ENCODE results near the gene AMN. TPM values are rescaled to one million over a fixed set of nuclear protein-coding genes. Genes with fewer than 3 reads are reported as not detected.
A peak's percentile ranks its signal among the peaks of the same experiment; 100 is the strongest.

The AMN gene
- total RNA-seq, 1 donor from 2014 or later = 0.23 TPM

- DNase-seq (ENCODE audit: low read depth, low spot score) = no peak
- no peak for TF ChIP-seq CTCF (conservative IDR thresholded peaks at IDR 0.05)
- Mint-ChIP-seq H3K36me3 (ENCODE audit: low read depth) (peaks cover 8% of the 10 kb centered on the region), H3K9me3 (no peaks in the 10 kb centered on the region), H3K27me3 (ENCODE audit: low read depth) (no peaks in the 10 kb centered on the region), H3K27ac (ENCODE audit: unreplicated experiment) (no peak overlapping the region), H3K4me3 (no peak overlapping the region), H3K4me1 (no peaks in the 10 kb centered on the region)
Measured at GRCh38 chr14:102958461-102958860, 36.0 kb downstream of the AMN start.

DNA sequence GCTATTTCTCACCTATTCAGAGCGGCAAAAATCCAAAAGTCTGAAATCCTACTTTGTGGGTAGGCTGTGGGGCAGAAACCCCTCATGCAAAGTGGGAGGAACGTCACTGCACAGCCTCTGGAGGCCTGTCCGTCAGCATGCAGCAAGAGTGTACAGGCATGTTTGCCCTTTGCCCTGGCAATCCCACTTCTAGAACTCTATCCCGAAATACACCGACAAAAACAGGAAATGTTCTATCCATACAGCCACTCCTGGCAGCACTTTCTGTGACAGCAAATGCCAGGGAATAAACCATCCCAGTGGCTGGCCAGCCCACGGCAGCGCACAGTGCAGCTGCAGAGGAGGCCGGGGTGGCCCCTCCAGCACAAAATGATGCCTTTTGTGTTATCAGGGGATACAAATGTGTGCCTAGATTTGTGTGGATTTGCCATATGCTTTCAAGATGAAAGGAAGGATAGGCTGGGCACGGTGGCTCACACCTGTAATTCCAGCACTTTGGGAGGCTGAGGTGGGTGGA is 39.7 kb downstream of the AMN start:
- H3K27me3 Mint-ChIP-seq (ENCODE audit: low read depth) = no peaks in the 10 kb centered on the region
- DNase-seq (ENCODE audit: low read depth, low spot score) = no peak
- peaks cover 18% of the 10 kb centered on the region for H3K36me3 Mint-ChIP-seq (ENCODE audit: low read depth)
- H3K27ac Mint-ChIP-seq (ENCODE audit: unreplicated experiment) = no peak overlapping the region
- no peak overlapping the region for H3K4me3 Mint-ChIP-seq
- no peaks in the 10 kb centered on the region for H3K9me3 Mint-ChIP-seq
- TF ChIP-seq CTCF (conservative IDR thresholded peaks at IDR 0.05) = no peak
- H3K4me1 Mint-ChIP-seq = no peaks in the 10 kb centered on the region

GRCh38 chr14:102964152-102964730 is 41.8 kb downstream of the AMN start:
- no peaks in the 10 kb centered on the region for H3K27me3 Mint-ChIP-seq (ENCODE audit: low read depth)
- H3K4me3 Mint-ChIP-seq = no peak overlapping the region
- no peaks in the 10 kb centered on the region for H3K9me3 Mint-ChIP-seq
- DNase-seq (ENCODE audit: low read depth, low spot score) = no peak
- no peak overlapping the region for H3K27ac Mint-ChIP-seq (ENCODE audit: unreplicated experiment)
- TF ChIP-seq CTCF (conservative IDR thresholded peaks at IDR 0.05) = no peak
- no peaks in the 10 kb centered on the region for H3K4me1 Mint-ChIP-seq
- peaks cover 26% of the 10 kb centered on the region for H3K36me3 Mint-ChIP-seq (ENCODE audit: low read depth)

DNA sequence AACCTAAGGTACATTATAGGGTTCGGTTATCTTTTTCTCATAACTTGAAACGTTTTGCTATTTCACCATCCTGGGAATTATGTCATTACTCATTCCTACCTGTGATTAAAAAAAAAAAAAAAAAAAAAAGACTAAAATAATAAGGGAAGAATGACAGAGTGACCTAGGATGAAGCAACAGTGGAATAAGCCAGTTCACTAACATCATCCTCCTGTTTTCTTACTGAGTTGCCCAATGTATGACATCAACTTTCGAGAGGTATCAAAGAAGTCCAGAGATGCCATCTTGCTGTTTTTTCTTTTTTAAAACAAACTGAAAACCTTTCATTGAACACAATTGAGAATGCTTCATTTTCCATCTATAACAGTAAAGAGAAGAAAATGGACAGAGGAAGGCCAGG is 42.8 kb downstream of the AMN start:
- Mint-ChIP-seq H3K27me3 (ENCODE audit: low read depth) (no peaks in the 10 kb centered on the region), H3K27ac (ENCODE audit: unreplicated experiment) (no peak overlapping the region), H3K9me3 (no peaks in the 10 kb centered on the region), H3K36me3 (ENCODE audit: low read depth) (peaks cover 23% of the 10 kb centered on the region), H3K4me3 (no peak overlapping the region), H3K4me1 (no peaks in the 10 kb centered on the region)
- TF ChIP-seq CTCF (conservative IDR thresholded peaks at IDR 0.05) = no peak
- DNase-seq (ENCODE audit: low read depth, low spot score) = no peak

- Mint-ChIP-seq H3K27me3 (ENCODE audit: low read depth) (no peaks in the 10 kb centered on the region), H3K27ac (ENCODE audit: unreplicated experiment) (peak overlapping the region; percentile 57), H3K36me3 (ENCODE audit: low read depth) (peaks cover 23% of the 10 kb centered on the region), H3K4me1 (no peaks in the 10 kb centered on the region), H3K4me3 (no peak overlapping the region), H3K9me3 (no peaks in the 10 kb centered on the region)
- TF ChIP-seq CTCF (conservative IDR thresholded peaks at IDR 0.05) = no peak
- DNase-seq (ENCODE audit: low read depth, low spot score) = no peak
Measured at GRCh38 chr14:102965971-102966655, 43.6 kb downstream of the AMN start.
